ENCODE data around the gene HMGN4.
"Not testable (repeated sequence)": the region's sequence is repeated elsewhere in the genome, so short reads cannot be mapped to it uniquely, and the experiment has no call there.

- not testable (repeated sequence) for TF ChIP-seq CTCF (IDR thresholded peaks at IDR 0.05; ENCODE audit: insufficient read depth, low read length); POLR2AphosphoS5 (IDR thresholded peaks at IDR 0.05; ENCODE audit: low read depth); REST (IDR thresholded peaks at IDR 0.05; ENCODE audit: insufficient replicate concordance, low read depth); GABPA (IDR thresholded peaks at IDR 0.05; ENCODE audit: low read depth)
Observed at GRCh38 chr6:26524314-26524713, 13.9 kb upstream of the HMGN4 start.
